Erythroblast (primary cell): ENCODE data around the gene KPNA6.

Experiments used
- GATA1 ChIP-seq: IDR thresholded peaks from 2 replicates; pipeline ENCODE4 v1.6.1; 2011; ENCODE audit warnings: low read depth, mild to moderate bottlenecking, control low read depth, low read length, moderate library complexity
- POLR2A ChIP-seq: IDR thresholded peaks from 2 replicates; pipeline ENCODE4 v1.6.1; 2011; ENCODE audit warnings: mild to moderate bottlenecking, low read length

- TF ChIP-seq POLR2A: peak; percentile 90
- TF ChIP-seq GATA1: no peak
Measured at GRCh38 chr1:32205401-32206370, 97.8 kb downstream of the KPNA6 start, which contains the start of gene IQCC.
